ENCODE measurements around the gene KDM4B. TPM values are rescaled to one million over a fixed set of nuclear protein-coding genes. Genes with fewer than 3 reads are reported as not detected.

KDM4B gene
- total RNA-seq, 1 donor from 2014 or later: 49.2 TPM

- H3K9me3 Mint-ChIP-seq: peaks cover 3% of the 10 kb centered on the region
- no peaks in the 10 kb centered on the region for H3K4me1 Mint-ChIP-seq
- no peak overlapping the region for H3K27ac Mint-ChIP-seq
- H3K27me3 Mint-ChIP-seq: no peaks in the 10 kb centered on the region
- peaks cover 17% of the 10 kb centered on the region for H3K36me3 Mint-ChIP-seq (ENCODE audit: low read depth)
- intact Hi-C loops (cut with micrococcal nuclease): no loop called here
- H3K4me3 Mint-ChIP-seq: no peak overlapping the region
- no peak for DNase-seq
These were observed 98.8 kb downstream of the KDM4B start for GRCh38 chr19:5067678-5068077.

DNA sequence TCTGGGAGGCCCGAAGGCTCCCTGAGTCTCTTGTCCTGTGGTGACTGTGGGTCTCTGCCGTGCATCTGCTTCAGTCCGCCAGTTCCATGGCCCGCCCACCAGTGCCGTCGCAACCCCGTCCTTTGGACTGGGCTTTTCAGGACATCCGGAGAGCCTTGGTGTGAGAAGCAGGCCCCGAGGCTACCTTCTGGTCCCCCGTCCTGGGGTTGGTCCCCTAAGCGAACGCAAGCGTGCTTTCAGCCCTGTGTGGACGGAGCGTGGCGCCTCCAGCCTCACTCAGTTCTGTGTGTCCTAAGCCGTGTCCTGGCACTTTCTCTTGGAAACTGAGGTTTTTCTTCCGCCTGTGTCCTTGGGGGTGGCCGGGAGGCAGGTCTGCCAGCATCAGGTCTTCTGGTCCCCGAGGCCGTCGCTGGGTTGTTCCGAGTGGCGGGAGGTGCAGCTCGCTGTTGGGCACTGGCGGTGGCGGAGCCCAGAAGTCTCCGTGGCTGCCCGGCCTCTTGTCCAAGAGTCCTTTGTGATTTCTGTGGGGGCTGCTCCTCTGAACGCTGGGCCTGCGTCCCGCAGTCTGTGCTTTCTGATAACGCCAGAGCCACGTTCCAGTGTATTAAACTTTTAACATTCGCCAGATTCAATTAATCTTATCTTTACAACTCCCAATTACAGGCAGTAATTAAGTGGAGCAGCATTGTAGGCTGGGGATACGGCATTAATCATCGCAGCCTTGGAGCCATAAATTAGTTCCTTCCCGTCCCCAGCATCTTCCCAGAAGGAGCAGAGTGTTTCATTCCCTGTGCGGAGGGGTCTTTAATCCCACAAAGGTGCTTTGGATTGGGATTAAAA lies 99.5 kb downstream of the KDM4B start:
- intact Hi-C loops (cut with micrococcal nuclease): no loop called here
- Mint-ChIP-seq H3K4me1 (no peaks in the 10 kb centered on the region), H3K4me3 (no peak overlapping the region), H3K27me3 (no peaks in the 10 kb centered on the region), H3K9me3 (no peaks in the 10 kb centered on the region), H3K36me3 (ENCODE audit: low read depth) (peaks cover 10% of the 10 kb centered on the region), H3K27ac (no peak overlapping the region)
- no peak for DNase-seq

DNA sequence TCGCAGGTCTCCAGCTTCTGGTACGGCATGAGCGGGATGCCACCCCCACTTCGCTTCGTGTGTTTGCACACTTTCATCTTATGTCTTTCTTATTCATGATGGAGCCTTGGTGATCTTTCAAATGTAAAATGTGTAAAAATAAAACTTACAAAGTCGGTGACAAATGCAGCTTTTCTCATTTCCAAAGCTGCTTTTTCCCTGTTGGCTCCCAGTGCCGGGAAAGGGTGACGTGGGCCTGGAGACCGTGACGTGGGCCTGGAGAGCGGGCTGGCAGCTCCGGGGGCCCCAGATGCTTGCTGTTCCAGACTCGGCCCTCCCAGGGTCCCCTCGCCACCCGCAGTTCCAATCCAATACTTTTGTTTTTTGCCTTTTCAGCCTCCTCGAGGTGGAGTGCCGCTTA lies 101.4 kb downstream of the KDM4B start:
- peaks cover 4% of the 10 kb centered on the region for H3K36me3 Mint-ChIP-seq (ENCODE audit: low read depth)
- no peak overlapping the region for H3K4me3 Mint-ChIP-seq
- no peaks in the 10 kb centered on the region for H3K27me3 Mint-ChIP-seq
- no peak for DNase-seq
- no peak overlapping the region for H3K27ac Mint-ChIP-seq
- intact Hi-C loops (cut with micrococcal nuclease): no loop called here
- no peaks in the 10 kb centered on the region for H3K9me3 Mint-ChIP-seq
- H3K4me1 Mint-ChIP-seq: peaks cover 3% of the 10 kb centered on the region

DNA sequence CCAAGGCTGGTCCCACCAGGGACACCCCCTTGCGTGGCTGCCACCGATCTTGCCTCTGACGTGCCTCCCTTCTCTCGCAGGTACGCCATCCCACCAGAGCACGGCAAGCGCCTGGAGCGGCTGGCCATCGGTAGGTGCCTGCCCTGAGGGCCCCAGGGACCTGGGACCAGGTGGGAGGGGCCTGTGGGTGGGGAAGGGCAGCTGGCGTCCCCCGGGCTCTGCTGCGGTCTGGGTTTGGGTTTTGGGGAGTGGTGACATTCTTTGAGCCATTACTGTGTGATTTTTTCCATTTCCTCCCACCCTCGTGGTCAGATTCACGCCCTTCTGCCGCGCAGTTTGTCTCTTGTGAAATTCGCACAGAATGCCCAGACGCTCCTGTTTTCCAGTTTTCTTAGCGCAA lies 102.0 kb downstream of the KDM4B start:
- H3K4me3 Mint-ChIP-seq: no peak overlapping the region
- H3K27ac Mint-ChIP-seq: no peak overlapping the region
- H3K27me3 Mint-ChIP-seq: no peaks in the 10 kb centered on the region
- H3K36me3 Mint-ChIP-seq (ENCODE audit: low read depth): peaks cover 4% of the 10 kb centered on the region
- H3K9me3 Mint-ChIP-seq: no peaks in the 10 kb centered on the region
- peaks cover 3% of the 10 kb centered on the region for H3K4me1 Mint-ChIP-seq
- DNase-seq: no peak
- intact Hi-C loops (cut with micrococcal nuclease): no loop called here

GRCh38 chr19:5071579-5071978 lies 102.7 kb downstream of the KDM4B start:
- H3K27ac Mint-ChIP-seq: no peak overlapping the region
- H3K4me1 Mint-ChIP-seq: peaks cover 3% of the 10 kb centered on the region
- H3K9me3 Mint-ChIP-seq: no peaks in the 10 kb centered on the region
- H3K36me3 Mint-ChIP-seq (ENCODE audit: low read depth): peaks cover 4% of the 10 kb centered on the region
- H3K4me3 Mint-ChIP-seq: no peak overlapping the region
- intact Hi-C loops (cut with micrococcal nuclease): no loop called here
- no peaks in the 10 kb centered on the region for H3K27me3 Mint-ChIP-seq
- DNase-seq: no peak

- DNase-seq: no peak
- no peaks in the 10 kb centered on the region for H3K27me3 Mint-ChIP-seq
- H3K4me3 Mint-ChIP-seq: no peak overlapping the region
- no peaks in the 10 kb centered on the region for H3K9me3 Mint-ChIP-seq
- H3K36me3 Mint-ChIP-seq (ENCODE audit: low read depth): peaks cover 4% of the 10 kb centered on the region
- intact Hi-C loops (cut with micrococcal nuclease): no loop called here
- H3K4me1 Mint-ChIP-seq: peaks cover 3% of the 10 kb centered on the region
- H3K27ac Mint-ChIP-seq: no peak overlapping the region
These were observed 103.2 kb downstream of the KDM4B start for GRCh38 chr19:5072115-5072514.

- peaks cover 3% of the 10 kb centered on the region for H3K4me1 Mint-ChIP-seq
- H3K27ac Mint-ChIP-seq: no peak overlapping the region
- intact Hi-C loops (cut with micrococcal nuclease): no loop called here
- no peaks in the 10 kb centered on the region for H3K27me3 Mint-ChIP-seq
- DNase-seq: no peak
- H3K36me3 Mint-ChIP-seq (ENCODE audit: low read depth): peaks cover 5% of the 10 kb centered on the region
- no peak overlapping the region for H3K4me3 Mint-ChIP-seq
- no peaks in the 10 kb centered on the region for H3K9me3 Mint-ChIP-seq
These were observed 104.4 kb downstream of the KDM4B start for GRCh38 chr19:5073153-5073844.

DNA sequence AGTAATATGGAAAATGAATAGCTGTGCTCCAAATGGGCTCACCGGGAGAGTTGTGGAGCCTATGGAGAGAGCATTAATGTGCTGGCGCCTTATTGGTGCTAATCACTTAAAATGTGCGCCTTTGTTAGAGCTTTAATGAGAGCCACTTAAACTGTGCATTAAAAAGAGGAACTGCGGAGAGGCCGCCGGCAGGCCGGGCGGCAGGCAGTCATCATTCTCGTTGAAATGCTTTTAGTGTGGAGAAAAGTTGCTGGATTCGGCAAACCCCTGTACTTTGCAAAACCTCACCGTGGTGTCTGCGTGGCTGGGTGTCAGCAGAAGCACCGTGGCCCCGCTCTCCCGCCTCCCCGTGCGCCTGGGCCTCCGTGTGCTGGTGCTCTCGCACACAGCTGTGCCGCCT lies 105.5 kb downstream of the KDM4B start:
- H3K4me1 Mint-ChIP-seq: peaks cover 3% of the 10 kb centered on the region
- DNase-seq: no peak
- H3K27me3 Mint-ChIP-seq: no peaks in the 10 kb centered on the region
- no peaks in the 10 kb centered on the region for H3K9me3 Mint-ChIP-seq
- H3K4me3 Mint-ChIP-seq: no peak overlapping the region
- no peak overlapping the region for H3K27ac Mint-ChIP-seq
- peaks cover 9% of the 10 kb centered on the region for H3K36me3 Mint-ChIP-seq (ENCODE audit: low read depth)
- intact Hi-C loops (cut with micrococcal nuclease): no loop called here

- Mint-ChIP-seq H3K4me3 (no peak overlapping the region), H3K36me3 (ENCODE audit: low read depth) (peaks cover 9% of the 10 kb centered on the region), H3K27me3 (no peaks in the 10 kb centered on the region), H3K9me3 (no peaks in the 10 kb centered on the region), H3K4me1 (peaks cover 3% of the 10 kb centered on the region), H3K27ac (no peak overlapping the region)
- intact Hi-C loops (cut with micrococcal nuclease): no loop called here
- DNase-seq: no peak
These were observed 106.0 kb downstream of the KDM4B start for GRCh38 chr19:5074830-5075394.

- H3K36me3 Mint-ChIP-seq (ENCODE audit: low read depth): peaks cover 11% of the 10 kb centered on the region
- no peak for DNase-seq
- H3K27me3 Mint-ChIP-seq: no peaks in the 10 kb centered on the region
- no peak overlapping the region for H3K27ac Mint-ChIP-seq
- H3K4me3 Mint-ChIP-seq: no peak overlapping the region
- intact Hi-C loops (cut with micrococcal nuclease): no loop called here
- H3K9me3 Mint-ChIP-seq: no peaks in the 10 kb centered on the region
- peaks cover 3% of the 10 kb centered on the region for H3K4me1 Mint-ChIP-seq
These were observed 106.7 kb downstream of the KDM4B start for GRCh38 chr19:5075597-5075996.

DNA sequence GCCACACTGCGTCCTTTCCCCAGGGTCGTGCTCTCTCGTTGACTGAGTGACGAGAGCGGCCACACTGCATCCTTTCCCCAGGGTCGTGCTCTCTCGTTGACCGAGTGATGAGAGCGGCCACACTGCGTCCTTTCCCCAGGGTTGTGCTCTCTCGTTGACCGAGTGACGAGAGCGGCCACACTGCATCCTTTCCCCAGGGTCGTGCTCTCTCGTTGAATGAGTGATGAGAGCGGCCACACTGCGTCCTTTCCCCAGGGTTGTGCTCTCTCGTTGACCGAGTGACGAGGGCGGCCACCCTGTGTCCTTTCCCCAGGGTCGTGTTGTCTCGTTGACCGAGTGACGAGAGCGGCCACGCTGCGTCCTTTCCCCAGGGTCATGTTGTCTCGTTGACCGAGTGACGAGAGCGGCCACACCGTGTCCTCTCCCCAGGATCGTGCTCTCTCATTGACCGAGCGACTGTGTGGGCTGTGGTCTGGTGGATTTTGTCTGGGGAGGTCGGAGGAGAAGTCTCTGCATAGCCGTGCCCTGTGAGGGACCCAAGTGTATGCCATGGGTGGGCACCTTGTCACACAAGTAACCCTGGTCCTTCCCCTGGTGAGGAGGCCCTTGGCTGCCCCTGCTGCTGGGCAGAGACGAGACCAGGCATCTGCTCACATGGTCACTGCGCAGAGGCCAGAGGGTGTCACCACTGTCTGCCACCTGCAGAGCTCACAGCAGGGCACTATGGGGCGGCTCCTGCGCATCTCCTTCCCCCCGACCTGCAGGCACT lies 107.7 kb downstream of the KDM4B start:
- Mint-ChIP-seq H3K9me3 (no peaks in the 10 kb centered on the region), H3K36me3 (ENCODE audit: low read depth) (peaks cover 17% of the 10 kb centered on the region), H3K27ac (no peak overlapping the region), H3K4me1 (peaks cover 3% of the 10 kb centered on the region), H3K27me3 (no peaks in the 10 kb centered on the region), H3K4me3 (no peak overlapping the region)
- no peak for DNase-seq
- intact Hi-C loops (cut with micrococcal nuclease): no loop called here

DNA sequence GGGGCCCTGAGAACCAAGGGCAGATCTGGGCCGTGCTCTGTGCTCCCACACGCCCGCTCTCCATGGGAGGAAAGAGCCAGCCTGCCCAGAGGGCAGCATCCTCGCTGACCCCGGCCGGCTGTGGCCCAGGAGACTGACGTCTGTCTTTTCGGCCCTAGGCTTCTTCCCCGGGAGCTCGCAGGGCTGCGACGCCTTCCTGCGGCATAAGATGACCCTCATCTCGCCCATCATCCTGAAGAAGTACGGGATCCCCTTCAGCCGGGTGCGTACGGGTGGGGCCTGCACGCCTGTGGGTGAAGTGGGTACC lies 108.2 kb downstream of the KDM4B start:
- Mint-ChIP-seq H3K4me1 (peaks cover 3% of the 10 kb centered on the region), H3K9me3 (no peaks in the 10 kb centered on the region), H3K27ac (no peak overlapping the region), H3K36me3 (ENCODE audit: low read depth) (peaks cover 17% of the 10 kb centered on the region), H3K4me3 (no peak overlapping the region), H3K27me3 (no peaks in the 10 kb centered on the region)
- intact Hi-C loops (cut with micrococcal nuclease): no loop called here
- DNase-seq: no peak

GRCh38 chr19:5078182-5078581 lies 109.3 kb downstream of the KDM4B start:
- H3K27me3 Mint-ChIP-seq: no peaks in the 10 kb centered on the region
- H3K4me1 Mint-ChIP-seq: peaks cover 3% of the 10 kb centered on the region
- DNase-seq: no peak
- peaks cover 20% of the 10 kb centered on the region for H3K36me3 Mint-ChIP-seq (ENCODE audit: low read depth)
- H3K9me3 Mint-ChIP-seq: no peaks in the 10 kb centered on the region
- intact Hi-C loops (cut with micrococcal nuclease): no loop called here
- H3K27ac Mint-ChIP-seq: no peak overlapping the region
- H3K4me3 Mint-ChIP-seq: no peak overlapping the region

GRCh38 chr19:5078666-5079065 lies 109.8 kb downstream of the KDM4B start:
- intact Hi-C loops (cut with micrococcal nuclease): no loop called here
- Mint-ChIP-seq H3K9me3 (no peaks in the 10 kb centered on the region), H3K27me3 (no peaks in the 10 kb centered on the region), H3K27ac (no peak overlapping the region), H3K36me3 (ENCODE audit: low read depth) (peaks cover 20% of the 10 kb centered on the region), H3K4me1 (peaks cover 2% of the 10 kb centered on the region), H3K4me3 (no peak overlapping the region)
- DNase-seq: no peak
